Psoas muscle (tissue), 8 donors: ENCODE measurements around the gene C20orf96. TPM values are rescaled to one million over a fixed set of nuclear protein-coding genes. Genes with fewer than 3 reads are reported as not detected.

Experiments used
- ATAC-seq, 4 donors: fragments of 200-7000 bp; cut with Tn5 transposase; one replicate each; pipeline ENCODE4 v1.9.1; 2020; ENCODE audit warnings: moderate library complexity in 3 of 4, mild to moderate bottlenecking in 2 of 4
- DNase-seq, 2 donors: peaks; one replicate each; pipeline ENCODE4 v3.0.0-alpha.2; 2020
- H3K27ac ChIP-seq: fragments of 200-600 bp; one replicate; pipeline ENCODE4 v1.8.0; 2022
- H3K27me3 ChIP-seq, 3 donors: fragments of 200-600 bp in 1 of 3; one replicate each; pipeline versions ENCODE4 v1.6.1 to v1.8.0; 2013 to 2022; ENCODE audit warnings: low read length in 2 of 3, mild to moderate bottlenecking in 2 of 3, moderate library complexity in 1 of 3; ENCODE audit not compliant: insufficient read depth in 3 of 3
- H3K36me3 ChIP-seq, 2 donors: fragments of 200-600 bp in 1 of 2; one replicate each; pipeline versions ENCODE4 v1.6.1 to v1.8.0; 2013 to 2022; ENCODE audit warnings: low read depth in 1 of 2, mild to moderate bottlenecking in 1 of 2, moderate library complexity in 1 of 2; ENCODE audit not compliant: insufficient read depth in 1 of 2
- H3K4me1 ChIP-seq: fragments of 200-600 bp; one replicate; pipeline ENCODE4 v1.8.0; 2022
- H3K4me3 ChIP-seq: fragments of 200-600 bp; one replicate; pipeline ENCODE4 v1.8.0; 2022; ENCODE audit warnings: mild to moderate bottlenecking
- H3K9me3 ChIP-seq: fragments of 200-600 bp; one replicate; pipeline ENCODE4 v1.8.0; 2022
- CTCF ChIP-seq: fragments of 200-600 bp; IDR thresholded peaks from one replicate; pipeline ENCODE4 v1.8.0; 2022; ENCODE audit warnings: antibody characterized with exemption
- WGBS, 3 donors: extraction: QIAGEN DNeasy Blood & Tissue Kit; methylation state at CpG; one replicate each; pipeline versions ENCODE4 v1.1.6 to v1.1.7; 2013; 5-methylcytosine and 5-hydroxymethylcytosine counted together
- intact Hi-C, 2 donors: fragments of 100-400 bp; cut with DNase I; formaldehyde crosslinking; loops; one replicate each; pipeline versions ENCODE4 v1.11.0 to v1.14.2; 2022
- polyA plus RNA-seq, 3 donors: library from polyadenylated mRNA; stranded (reverse); fragments of 200-250 nt; gene quantifications; one replicate each; pipeline ENCODE4 v1.2.3, GENCODE V29; 2013
- total RNA-seq, 4 donors: library from RNA; stranded (reverse); fragmentation: NEBNext Ultra II Directional in 2 of 4; extraction: Animal tissue kit (Norgen Biotek cat#: 25700) in 2 of 4; gene quantifications; one replicate each; pipeline versions ENCODE4 v1.2.1 to v1.2.4, GENCODE V29; 2021 to 2023
- donor health status: healthy with polysubstance abuse.
- donor health status: DM: no; HTN: no; CAD: no; lungs with moderate emphysema.
- donor health status: Bipolar disorder and iron deficiency.
- donor health status: healthy.
- donor health status: DM: yes; HTN: yes; CAD: no.
- donor health status: DM: no; HTN: no; CAD: no.
- donor health status: DM: no; HTN: no; CAD: no.
- donor health status: DM: yes; HTN: yes; CAD: no.

C20orf96 gene
- total and polyA plus RNA-seq, 7 donors, result 1.0 to 2.1 (median 1.7) TPM

- peaks cover 0 to 18% of the 10 kb centered on the region in 2 donors for H3K36me3 ChIP-seq
Measured at GRCh38 chr20:316316-317068, 25.9 kb upstream of the C20orf96 start.

DNA sequence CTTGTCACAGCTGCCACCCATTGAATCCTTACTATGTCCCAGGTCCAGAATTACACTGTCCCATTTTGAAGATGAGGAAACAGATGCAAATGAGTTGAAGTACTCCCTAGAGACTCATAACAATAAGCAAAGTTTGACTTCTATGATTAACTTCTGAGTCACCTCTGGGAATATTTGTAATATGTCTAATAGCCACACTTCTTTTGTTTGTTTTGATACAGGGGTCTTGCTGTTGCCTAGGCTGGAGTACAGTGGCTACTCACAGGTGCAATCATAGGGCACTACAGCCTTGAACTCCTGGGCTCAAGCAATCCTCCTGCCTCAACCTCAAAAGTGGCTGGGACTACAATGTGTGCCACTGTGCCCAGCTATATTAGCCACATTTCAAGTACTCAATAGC is 23.4 kb upstream of the C20orf96 start:
- no peak for TF ChIP-seq CTCF
- ATAC-seq (no peak), DNase-seq (no peak)
- intact Hi-C loops, result no loop called here
- H3K4me3 ChIP-seq, result no peak overlapping the region
- H3K36me3 ChIP-seq, result peaks cover 0 to 9% of the 10 kb centered on the region in 2 donors
- H3K27me3 ChIP-seq, result no peaks in the 10 kb centered on the region
- no peaks in the 10 kb centered on the region for H3K4me1 ChIP-seq
- no peaks in the 10 kb centered on the region for H3K9me3 ChIP-seq
- H3K27ac ChIP-seq, result no peak overlapping the region

More at GRCh38 chr20:316316-317068, 25.9 kb upstream of the C20orf96 start:
- intact Hi-C loops, result no loop called here
- ATAC-seq (no peak), DNase-seq (no peak)
- no peak overlapping the region for H3K27ac ChIP-seq
- 95 to 96% (median 95%) methylated on average over 2 of the region's 2 CpGs for WGBS, 3 donors
- no peak overlapping the region for H3K4me3 ChIP-seq
- H3K27me3 ChIP-seq, result no peaks in the 10 kb centered on the region
- H3K9me3 ChIP-seq, result no peaks in the 10 kb centered on the region
- TF ChIP-seq CTCF, result no peak
- no peaks in the 10 kb centered on the region for H3K4me1 ChIP-seq

DNA sequence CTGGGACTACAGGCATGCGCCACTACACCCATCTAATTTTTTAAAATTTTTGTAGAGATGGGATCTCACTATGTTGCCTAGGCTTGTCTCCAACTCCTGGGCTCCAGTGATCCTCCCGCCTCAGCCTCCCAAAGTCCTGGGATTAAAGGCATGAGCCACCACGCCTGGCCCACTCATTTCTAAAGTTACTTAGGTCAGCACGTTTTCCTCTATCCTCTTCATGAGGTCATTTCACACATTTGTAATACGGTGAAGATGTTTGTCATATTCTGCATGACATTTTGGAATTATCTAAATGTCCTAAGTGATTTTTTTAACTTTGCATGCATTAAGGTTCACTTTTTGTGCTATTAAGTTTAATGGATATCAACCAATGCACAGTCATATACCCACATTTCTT is 22.9 kb upstream of the C20orf96 start:
- peaks cover 0 to 9% of the 10 kb centered on the region in 2 donors for H3K36me3 ChIP-seq
- H3K27ac ChIP-seq, result no peak overlapping the region
- no peak for TF ChIP-seq CTCF
- WGBS, 3 donors, result 83 to 90% (median 87%) methylated on average over 5 of the region's 5 CpGs
- no peaks in the 10 kb centered on the region for H3K27me3 ChIP-seq
- H3K4me3 ChIP-seq, result no peak overlapping the region
- intact Hi-C loops, result no loop called here
- DNase-seq, result no peak
- H3K9me3 ChIP-seq, result no peaks in the 10 kb centered on the region
- no peaks in the 10 kb centered on the region for H3K4me1 ChIP-seq
- no peak for ATAC-seq

DNA sequence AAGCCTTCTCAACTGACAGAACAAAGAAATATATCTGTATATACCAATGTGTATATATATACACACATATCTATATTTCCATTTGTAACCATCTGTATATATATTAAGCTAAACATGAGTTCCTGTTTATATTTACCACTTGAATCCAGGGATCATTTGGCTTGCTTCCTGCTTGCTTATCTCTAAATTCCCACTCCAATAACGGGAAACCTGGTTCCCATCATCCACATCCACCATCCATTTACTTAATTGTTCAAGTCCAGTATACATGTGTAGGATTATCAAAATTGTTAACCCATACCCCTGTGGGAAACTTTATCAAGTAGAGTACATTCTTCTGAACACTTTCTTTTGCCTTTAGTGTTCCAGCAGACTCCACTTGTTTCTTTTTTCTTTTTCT is 22.3 kb upstream of the C20orf96 start:
- 67 to 85% (median 76%) methylated on average over 1 of the region's 1 CpG for WGBS, 3 donors
- DNase-seq (no peak), ATAC-seq (no peak)
- Histone ChIP-seq H3K9me3 (no peaks in the 10 kb centered on the region), H3K36me3 (peaks cover 0 to 5% of the 10 kb centered on the region in 2 donors), H3K4me1 (no peaks in the 10 kb centered on the region), H3K4me3 (no peak overlapping the region), H3K27me3 (no peaks in the 10 kb centered on the region), H3K27ac (no peak overlapping the region)
- intact Hi-C loops, result no loop called here
- no peak for TF ChIP-seq CTCF

DNA sequence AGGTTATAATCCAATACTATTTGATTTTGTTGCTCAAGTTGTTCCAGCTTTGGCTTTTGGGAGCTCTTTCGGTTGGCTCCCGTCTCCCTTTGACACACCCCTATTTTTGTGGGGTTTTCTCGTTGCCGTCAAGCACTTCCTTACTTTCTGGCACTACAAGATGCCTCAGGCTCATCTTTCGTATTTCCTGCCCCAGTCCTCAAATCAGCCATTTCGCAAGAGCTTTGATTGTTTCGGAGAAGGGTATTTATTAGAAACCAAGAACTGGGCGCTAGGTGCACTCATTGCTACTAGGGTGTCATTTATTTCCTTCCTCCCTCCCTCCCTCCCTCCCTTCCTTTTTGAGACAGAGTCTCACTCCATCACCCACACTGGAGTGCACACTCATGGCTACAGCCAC is 21.5 kb upstream of the C20orf96 start:
- no peak for TF ChIP-seq CTCF
- Histone ChIP-seq H3K4me1 (no peaks in the 10 kb centered on the region), H3K9me3 (no peaks in the 10 kb centered on the region), H3K4me3 (no peak overlapping the region), H3K27ac (no peak overlapping the region), H3K36me3 (peaks cover 0 to 4% of the 10 kb centered on the region in 2 donors), H3K27me3 (no peaks in the 10 kb centered on the region)
- 86 to 91% (median 90%) methylated on average over 8 of the region's 8 CpGs for WGBS, 3 donors
- DNase-seq (no peak), ATAC-seq (no peak)
- intact Hi-C loops, result no loop called here
